ENCODE measurements around the gene CCDC88B.

DNA sequence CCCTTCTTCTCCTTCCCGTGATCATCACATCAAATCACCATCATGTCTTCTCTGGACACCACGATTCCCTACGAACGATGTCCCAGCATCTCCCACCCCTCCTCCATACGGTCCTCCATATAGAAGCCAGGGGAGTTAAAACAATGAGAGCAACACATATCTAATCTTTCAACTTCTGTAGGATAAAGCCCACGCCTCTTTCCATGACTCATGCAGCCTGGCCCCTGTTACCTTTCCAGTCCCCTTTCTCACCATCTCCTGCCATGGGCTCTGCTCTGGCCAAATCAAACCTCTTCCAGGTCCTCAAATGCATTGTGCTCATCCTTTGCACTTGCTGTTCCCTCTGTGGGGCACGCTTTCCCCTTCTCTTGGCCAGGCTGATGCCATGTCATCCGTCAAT, 42.6 kb downstream of the CCDC88B start:
- TF ChIP-seq CTCF (IDR thresholded peaks at IDR 0.05; ENCODE audit: insufficient read depth, low read length, poor library complexity, severe bottlenecking) (no peak), EZH2phosphoT487 (conservative IDR thresholded peaks at IDR 0.05; ENCODE audit: low read length) (no peak)

Data from SU-DHL-6 (cell line).